ENCODE data around the gene NAGS.
"Not testable (repeated sequence)": the region's sequence is repeated elsewhere in the genome, so short reads cannot be mapped to it uniquely, and the experiment has no call there.

NAGS gene, protein sequence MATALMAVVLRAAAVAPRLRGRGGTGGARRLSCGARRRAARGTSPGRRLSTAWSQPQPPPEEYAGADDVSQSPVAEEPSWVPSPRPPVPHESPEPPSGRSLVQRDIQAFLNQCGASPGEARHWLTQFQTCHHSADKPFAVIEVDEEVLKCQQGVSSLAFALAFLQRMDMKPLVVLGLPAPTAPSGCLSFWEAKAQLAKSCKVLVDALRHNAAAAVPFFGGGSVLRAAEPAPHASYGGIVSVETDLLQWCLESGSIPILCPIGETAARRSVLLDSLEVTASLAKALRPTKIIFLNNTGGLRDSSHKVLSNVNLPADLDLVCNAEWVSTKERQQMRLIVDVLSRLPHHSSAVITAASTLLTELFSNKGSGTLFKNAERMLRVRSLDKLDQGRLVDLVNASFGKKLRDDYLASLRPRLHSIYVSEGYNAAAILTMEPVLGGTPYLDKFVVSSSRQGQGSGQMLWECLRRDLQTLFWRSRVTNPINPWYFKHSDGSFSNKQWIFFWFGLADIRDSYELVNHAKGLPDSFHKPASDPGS

DNA sequence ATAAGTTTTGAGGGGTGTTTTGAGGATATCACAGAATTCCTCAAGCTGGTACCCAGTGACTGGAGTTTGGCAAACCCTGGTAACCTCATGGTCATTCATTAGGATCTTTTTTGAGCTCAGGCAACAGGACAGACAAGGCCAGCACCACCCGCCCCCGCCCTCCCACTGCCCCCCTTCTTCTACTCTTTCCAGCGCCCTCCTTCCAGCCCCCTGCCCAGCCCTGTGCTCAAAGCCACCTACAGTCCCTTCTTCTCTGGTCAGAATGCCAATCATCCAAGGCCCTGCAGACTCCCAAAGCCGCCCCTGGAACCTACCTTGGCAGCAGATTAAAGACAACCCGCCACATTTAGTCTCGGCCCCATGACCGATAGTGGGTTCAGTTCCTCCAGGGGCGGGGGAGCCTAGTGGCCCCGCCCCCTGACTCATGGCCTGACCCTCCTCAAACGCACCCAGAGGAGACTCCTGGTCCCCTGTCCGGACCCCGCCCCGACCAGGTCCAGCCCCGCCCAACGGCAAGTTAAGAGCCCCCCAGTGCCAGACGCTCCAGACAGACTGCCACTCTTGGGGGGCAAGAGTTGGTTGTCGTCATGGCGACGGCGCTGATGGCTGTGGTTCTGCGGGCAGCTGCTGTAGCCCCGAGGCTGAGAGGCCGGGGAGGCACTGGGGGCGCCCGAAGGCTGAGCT is at the start of gene NAGS:
TSS of gene NAGS (plus strand) at position 546 of the 684 bp plus-strand sequence. CDS start at position 588, 42 bp downstream.
- no peak for DNase-seq

DNA sequence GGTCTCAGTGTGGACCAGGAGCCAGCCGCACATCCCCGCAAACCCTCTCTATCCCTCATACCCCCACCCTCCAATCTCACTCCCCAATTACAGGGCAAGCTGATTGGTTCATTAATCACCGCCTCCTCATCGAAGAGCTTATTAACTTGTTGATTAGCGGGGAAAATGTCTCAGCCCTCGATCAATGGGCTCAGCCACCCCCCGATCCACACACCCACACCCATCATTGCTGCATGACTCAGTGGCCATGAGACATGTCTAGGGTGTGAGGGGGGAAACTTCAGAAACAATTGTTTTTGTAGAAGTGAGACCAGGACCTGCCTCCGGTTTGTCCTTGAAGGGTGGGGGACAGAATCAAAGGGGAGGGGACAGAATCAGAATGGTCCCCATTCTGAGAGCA is 48.2 kb upstream of the NAGS start:
- DNase-seq, result no peak

DNA sequence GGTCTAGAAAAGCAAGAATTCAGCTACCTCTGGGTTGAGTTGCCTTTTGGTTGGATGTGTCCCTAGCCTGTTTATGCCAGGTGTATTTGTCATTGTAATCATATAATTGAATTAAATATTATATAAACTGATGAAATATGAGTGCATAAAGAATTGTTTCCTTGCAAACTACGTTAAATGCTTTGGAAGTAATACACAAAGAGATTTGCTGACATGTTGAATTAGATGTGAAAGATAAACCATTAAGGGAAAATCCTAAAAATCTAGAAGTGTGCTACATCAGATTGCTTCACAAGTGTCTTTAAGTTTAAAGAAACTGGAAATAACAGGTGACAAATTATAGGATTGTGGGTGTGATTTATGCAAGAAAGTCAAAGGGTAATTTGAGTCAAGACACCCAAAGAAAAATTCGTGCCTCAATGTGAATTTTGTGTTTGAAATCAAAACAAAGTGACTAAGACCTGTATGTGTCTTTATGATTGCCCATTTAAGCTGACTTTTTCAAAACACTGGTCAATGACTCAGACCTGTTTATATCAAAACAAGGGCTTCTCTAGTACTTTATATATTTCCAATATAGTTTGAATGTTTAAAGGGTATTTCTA is 45.6 kb upstream of the NAGS start:
- DNase-seq, result no peak

DNA sequence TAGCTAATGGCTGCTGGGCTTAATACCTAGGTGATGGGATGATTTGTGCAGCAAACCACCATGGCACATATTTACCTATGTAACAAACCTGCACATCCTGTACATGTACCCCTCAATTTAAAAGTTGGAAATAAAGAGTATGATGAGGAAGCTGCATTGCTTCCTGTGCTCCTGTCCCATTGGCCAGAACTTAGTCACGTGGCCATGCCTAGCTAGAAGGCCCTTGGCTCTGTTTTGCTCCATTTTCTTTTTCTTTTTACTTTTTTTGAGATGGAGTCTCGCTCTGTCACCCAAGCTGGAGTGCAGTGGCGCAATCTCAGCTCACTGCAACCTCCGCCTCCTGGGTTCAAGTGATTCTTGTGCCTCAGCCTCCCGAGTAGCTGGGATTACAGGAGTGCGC is 43.1 kb upstream of the NAGS start:
- not testable (repeated sequence) for DNase-seq

DNA sequence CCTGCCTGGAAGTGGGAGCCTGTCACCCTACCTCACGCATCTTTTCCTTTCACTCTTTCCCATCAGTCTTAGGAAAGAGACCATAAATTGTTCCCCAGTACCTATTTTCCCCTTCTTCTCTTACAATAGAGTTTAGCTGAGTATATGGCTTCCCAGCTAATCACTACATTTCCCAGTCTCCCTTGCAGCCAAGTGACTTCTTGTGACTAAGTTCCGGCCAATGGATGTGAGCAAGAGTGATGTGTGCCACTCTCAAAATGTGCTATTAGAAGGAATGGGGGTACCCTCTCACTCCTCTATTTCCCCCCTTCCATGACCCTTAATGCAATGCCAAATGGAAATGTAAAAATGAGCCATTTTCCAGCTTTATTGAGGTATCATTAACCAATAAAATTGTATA is 42.5 kb upstream of the NAGS start:
- no peak for DNase-seq

DNA sequence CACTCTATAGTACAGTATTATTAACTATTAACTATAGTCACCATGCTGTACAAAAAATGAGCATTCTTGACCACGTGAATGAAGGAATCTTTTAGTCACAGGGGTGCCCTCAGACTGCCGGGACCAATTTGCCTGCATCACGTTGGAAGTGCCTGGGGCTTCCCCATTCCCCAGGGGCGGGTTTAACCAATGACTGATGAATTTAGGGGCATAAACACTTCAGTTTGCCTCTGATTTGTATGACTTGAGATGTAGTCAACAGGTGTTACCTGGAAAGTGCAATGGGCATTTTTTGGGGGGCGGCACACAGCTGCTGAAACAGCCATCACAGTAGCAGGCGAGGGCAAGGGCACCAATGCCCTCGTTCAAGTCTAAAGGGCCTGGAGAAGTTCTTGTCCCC is 41.9 kb upstream of the NAGS start:
- DNase-seq, result no peak

DNA sequence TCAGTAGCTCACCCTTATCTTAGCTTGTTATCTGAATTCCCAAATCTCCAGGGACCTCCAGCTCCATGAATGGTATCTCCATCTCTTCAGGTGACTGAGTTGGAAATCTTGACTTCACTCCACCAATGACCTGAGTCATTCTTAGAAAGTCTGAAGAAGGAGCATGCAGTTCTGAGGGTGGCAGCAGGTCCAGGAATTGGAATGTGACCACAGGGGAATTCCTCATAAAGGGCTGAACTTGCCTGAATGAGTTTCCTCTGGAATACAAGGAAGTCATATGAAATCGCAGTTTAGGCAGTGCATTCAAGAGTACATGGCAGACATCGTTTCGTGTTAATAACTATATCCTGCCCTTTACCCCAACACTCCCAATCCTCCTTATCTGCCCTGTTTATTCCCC is 38.1 kb upstream of the NAGS start:
- DNase-seq, result no peak

DNA sequence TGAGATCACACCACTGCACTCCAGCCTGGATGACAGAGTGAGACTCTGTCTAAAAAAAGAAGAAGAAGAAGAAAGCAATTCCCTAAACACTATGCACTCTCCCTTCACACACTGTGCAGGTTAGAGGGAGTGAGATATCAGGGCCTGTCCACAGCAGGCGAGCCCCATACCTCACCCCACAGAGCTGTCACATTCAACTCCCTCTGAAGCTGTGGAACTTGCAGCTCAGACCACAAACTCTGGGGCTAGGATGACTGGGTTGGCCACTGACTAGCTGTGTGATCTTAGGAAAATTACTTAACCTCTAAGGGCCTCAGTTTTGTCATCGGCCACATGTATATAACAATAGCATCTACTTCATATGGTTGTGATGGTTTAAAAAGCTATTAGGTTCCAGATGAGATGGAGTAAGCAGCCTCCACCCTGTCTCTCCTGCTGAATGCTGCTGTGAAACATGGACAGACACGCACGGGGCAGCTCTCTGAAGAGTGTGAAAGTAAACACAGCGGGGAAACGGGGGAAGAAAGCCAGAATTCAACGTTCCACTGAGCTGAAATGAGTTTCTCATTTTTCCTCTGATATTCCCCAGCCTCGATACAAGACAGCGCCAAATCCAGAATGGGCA is 37.1 kb upstream of the NAGS start:
- no peak for DNase-seq

DNA sequence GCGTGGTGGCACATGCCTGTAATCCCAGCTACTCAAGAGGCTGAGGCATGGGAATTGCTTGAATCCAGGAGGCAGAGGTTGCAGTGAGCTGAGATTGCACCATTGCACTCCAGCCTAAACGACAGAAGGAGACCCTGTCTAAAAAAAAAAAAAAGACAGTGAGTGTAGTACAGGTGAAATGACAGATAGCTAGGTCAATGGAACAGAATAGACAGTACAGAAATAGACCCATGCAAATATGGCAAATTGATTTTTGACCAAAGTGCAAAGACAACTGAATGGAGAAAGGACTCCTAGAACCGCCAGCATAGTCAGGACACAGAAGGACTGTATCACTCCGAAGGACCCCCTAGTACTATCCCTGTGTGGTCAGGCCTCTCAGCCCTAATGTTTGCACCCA is 34.1 kb upstream of the NAGS start:
- DNase-seq, result no peak

DNA sequence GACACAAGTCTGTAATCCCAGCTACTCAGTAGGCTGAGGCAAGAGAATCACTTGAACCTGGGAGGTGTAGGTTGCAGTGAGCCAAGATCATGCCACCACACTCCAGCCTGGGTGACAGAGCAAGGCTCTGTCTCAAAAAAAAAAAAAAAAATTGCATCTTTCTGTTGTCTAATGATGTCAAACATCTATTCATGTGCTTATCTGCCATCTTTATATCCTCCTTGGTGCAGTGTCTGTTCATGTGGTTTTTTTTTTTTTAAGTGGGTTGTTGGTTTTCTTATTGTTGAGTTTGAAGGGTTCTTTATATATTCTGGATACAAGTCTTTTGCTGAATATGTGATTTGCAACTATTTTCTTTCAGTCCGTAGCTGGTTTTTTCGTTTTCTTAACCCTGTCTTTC is 33.0 kb upstream of the NAGS start:
- DNase-seq, result not testable (repeated sequence)

DNA sequence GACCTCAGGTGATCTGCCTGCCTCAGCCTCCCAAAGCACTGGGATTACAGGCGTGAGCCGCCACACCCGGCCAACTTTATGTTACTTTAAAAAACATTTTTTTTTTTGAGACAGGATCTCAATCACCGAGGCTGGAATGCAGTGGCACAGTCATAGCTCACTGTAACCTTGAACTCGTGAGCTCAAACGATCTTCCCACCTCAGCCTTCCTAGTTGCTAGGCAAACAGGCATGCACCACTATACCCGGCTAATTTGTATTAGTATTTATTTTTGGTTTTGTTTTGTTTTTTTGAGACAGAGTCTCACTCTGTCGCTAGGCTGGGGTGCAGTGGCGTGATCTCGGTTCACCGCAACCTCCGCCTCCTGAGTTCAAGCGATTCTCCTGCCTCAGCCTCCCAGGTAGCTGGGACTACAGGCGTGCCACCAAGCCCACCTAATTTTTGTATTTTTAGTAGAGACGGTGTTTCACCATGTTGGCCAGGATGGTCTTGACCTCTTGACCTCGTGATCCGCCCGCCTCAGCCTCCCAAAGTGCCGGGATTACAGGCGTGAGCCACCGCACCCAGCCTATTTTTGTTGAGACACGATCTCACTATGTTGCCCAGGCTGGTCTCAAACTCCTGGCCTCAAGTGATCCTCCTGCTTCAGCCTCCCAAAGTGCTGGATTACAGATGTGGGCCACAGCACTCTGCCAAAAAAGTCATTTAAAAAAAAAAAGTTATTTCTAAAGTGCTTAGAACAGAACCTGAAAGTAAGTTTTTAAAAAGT is 31.8 kb upstream of the NAGS start:
- DNase-seq, result not testable (repeated sequence)

DNA sequence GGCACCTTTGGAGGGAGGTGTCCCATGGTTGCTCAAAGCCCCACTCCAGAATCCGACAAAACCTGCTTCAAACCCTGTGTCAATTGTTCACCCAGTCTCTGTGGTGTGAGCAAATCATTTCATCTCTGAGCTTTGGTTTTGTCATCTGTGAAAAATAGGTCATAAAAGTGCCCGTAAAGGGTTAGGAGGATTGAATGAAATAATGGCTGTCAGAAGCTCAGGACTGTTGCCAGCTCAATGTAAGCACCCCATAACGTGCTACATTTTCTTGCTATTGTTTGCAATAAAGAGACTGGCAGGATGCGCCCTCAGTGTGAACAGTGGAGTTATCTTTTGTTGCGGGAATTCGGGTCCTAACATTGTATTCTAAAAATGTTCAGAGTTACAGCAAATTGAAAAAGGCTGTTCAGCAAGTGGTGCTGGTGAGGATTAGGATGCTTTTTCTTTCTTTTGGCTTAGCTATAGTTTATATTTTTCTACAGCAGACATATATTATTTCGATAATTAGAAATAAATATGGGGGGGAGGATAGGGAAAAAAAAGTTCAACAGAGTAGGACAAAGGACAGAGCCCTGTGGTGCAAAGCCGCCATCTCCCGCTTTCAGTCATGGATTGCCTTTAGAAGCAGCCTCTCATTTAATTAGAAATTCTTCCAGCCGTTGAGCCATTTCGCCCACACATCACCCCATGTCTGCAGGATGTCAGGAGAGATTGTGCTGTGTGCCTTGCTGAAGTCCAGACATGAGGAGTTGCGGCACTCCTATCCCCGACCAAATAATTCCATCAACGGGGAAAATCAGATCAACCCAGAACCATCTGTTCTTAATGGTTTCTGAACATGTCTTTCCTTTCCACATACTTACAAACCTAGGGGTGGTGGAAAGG is 29.8 kb upstream of the NAGS start:
- no peak for DNase-seq

DNA sequence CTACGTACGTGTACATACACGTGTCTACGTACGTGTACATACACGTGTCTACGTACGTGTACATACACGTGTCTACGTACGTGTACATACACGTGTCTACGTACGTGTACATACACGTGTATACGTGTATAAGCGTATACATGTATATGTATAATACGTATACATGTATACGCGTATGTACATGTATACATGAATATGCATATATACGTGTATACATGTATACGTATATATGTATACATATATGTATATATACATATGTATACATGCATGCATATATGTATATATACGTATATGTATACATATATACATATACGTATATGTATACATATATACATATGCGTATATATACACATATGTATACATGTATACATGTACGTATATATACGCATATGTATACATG is 28.5 kb upstream of the NAGS start:
- no peak for DNase-seq

DNA sequence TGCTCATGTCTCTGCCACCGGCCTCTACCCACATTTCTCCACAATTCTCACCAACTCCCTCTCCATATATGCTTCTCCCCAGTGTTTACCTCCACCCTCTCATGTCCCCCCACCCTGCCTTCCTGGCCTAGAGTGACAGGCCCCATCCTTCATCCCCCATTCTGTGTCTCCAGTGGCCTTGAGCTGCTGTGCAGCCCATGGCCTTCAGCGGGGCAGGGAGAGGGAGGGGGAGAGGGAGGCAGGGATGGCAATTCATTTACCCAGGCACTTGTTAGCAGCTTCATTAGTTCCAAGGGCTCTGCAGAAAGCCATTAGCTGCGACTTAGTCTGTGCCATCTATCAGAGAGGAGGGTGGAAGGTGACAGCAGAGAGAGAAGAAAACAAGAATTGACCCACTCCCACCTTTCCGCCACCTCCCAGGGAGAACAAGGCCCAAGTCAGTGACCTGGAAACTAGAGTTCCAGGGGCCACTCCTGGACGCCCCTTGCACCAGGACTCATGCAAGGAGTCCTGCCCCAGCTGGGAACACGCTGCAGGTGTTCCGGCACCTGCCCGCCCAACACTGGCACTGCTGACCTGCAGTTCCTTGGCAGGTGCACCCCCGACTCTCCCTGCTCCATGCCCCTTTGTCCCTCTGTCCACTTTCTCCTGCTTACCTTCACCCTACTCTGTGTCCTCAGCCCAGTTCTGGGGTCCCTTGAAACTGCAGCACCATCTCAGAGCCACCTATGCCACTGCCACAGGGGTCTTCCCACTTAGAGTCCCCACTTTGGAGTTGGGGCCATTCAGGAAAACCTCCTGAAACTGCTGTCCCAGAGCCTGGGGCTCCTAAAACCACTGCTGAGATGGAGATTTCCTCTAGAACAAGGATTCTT is 27.2 kb upstream of the NAGS start:
- no peak for DNase-seq

DNA sequence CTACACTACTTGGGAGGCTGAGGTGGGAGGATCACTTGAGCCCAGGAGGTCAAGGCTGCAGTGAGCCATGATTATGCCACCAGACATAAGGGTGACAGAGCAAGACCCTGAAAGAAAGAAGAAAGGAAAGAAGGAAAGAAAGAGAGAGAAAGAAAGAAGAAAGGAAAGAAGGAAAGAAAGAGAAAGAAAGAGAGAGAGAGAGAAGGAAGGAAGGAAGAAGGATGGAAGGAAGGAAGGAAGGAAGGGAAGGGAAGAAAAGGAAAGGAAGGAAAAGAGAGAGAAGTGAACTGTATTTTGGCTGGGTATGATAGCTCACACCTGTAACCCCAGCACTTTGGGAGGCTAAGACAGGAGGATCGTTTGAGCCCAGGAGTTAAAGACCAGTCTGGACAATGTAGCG is 26.3 kb upstream of the NAGS start:
- no peak for DNase-seq

DNA sequence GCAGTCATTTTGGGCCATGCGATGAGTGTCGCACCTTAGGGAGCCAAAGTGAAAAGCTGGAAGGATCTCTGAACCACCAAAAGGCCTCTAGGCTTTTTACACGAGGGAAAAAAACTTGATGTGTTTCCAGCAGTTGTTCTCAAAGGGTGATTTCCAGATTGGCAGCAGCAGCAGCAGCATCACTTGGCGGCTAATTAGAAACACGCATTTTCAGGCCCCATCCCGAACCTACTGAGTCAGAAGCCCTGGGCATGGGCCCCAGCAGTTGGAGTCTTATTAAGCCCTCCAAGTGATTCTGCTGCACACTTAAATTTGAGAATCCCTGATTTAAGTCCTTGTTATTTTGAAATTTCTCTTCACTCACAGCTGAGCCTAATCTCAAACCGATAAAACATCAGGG is 25.4 kb upstream of the NAGS start:
- DNase-seq, result no peak

DNA sequence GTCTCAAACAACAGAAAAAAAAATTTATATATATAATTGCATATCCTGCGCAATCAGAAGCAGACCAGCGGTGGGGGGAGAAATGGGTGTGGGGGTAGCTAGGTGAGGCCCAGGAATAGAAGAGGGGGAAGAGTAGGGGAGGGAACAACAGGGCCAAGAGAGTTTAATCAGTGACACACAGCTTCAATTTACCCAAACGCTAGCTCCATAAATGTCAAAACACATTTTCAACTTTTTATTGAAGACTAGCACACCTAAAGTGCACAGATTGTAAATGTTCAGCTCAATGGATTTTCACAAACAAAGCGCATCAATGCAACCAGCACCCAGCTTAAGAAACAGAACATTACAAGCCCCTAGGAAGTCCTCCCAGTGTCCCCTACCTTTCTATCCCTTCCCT is 24.8 kb upstream of the NAGS start:
- DNase-seq, result no peak

DNA sequence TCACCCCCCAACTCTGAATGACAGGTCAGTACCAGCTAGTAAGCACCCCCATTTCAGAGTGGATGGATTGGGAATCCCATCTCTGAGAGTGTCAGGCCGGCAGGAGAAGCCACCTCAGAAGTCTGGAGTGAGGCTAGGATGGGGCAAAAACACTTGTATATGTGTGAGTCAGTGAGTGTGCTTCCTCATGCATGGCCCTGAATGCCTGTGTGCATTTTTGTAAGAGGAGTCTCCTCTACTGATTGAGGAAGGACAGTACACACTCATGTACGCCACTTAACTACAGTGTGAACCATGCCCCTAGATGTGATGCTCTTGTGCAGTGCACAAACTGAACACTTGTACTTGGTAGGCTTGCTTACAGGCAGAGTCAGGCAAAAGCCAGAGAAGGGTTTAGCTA is 22.3 kb upstream of the NAGS start:
- no peak for DNase-seq

DNA sequence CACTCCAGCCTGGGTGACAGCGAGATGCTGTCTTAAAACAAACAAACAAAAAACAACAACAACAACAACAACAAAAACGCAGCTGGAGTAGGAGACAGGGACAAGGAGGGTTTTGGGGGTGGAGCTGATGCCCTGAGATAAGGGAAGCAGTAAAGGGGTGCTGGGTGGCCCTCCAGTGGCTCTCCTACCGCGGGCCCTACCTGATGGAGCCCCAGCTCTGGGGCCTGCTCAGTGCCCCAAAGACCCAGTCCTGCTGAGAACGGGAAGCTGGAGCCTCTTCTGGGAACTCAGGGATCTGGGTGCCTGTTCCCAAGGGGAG is 21.3 kb upstream of the NAGS start:
- DNase-seq, result no peak

DNA sequence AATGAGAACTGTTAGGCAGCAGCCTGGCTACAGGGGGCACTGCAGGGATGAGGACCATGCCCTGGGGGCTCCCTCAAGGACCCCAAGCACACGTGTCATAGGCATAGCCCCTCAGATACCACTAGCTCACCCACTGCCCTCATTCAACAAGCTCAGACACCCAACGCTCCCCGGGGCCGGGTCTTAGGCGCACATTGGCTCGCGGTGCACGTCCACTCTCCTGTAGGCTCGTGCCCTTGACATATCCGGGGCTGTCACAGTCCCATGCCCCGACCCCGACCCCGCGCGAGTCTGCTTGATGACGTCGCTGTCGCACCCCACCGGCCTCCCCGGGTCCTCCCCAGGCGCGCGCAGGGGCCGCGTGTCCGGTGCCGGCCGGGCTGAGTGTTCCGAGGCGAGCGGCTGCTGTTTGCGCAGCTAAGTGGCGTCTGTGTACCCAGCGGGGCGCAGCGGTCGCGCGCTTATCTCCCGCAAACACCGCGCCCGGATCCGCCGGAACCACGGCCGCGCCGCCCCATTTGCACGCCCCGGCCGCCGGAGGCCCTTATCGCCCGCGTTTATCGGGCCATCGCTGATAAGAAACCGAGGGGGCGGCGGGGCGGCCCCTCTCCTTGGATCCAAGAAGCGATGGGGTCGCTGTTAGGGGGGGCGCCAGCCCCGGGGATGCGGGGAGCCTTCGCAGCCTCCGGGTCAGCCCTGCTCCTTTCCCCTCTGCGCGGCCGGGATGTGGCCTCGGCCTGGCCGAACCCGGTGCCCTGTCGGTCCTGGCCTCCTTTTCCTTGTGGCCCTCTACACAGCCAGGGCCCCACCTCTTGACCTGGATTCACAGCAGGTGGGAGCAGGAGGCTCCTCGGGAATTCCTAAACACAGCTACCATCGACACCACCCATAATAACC is 20.7 kb upstream of the NAGS start:
- no peak for DNase-seq
